GM12872 (cell line): ENCODE measurements around the gene RAPGEF5.

Source experiments
- CTCF ChIP-seq: IDR thresholded peaks from 3 replicates; pipeline ENCODE4 v1.5.1; 2011; ENCODE audit warnings: low read depth, mild to moderate bottlenecking, low read length, moderate library complexity; ENCODE audit not compliant: insufficient read depth

RAPGEF5 gene

GRCh38 chr7:22181663-22182062 lies 175.3 kb downstream of the RAPGEF5 start:
- TF ChIP-seq CTCF = no peak

GRCh38 chr7:22179442-22179879 lies 177.5 kb downstream of the RAPGEF5 start:
- TF ChIP-seq CTCF = no peak

GRCh38 chr7:22178735-22179134 lies 178.2 kb downstream of the RAPGEF5 start:
- TF ChIP-seq CTCF = no peak

GRCh38 chr7:22176791-22177412 lies 180.1 kb downstream of the RAPGEF5 start:
- TF ChIP-seq CTCF = no peak

GRCh38 chr7:22174574-22174953 lies 182.4 kb downstream of the RAPGEF5 start:
- TF ChIP-seq CTCF = no peak

- TF ChIP-seq CTCF = no peak
Observed at GRCh38 chr7:22173685-22174573, 183.0 kb downstream of the RAPGEF5 start.

- no peak for TF ChIP-seq CTCF
Observed at GRCh38 chr7:22168129-22168634, 188.8 kb downstream of the RAPGEF5 start.
